GM21390 (cell line): ENCODE data around the gene NAT14.
"Not testable (repeated sequence)": the region's sequence is repeated elsewhere in the genome, so short reads cannot be mapped to it uniquely, and the experiment has no call there.

ENCODE experiments used
- ATAC-seq: cut with Tn5 transposase; IDR thresholded peaks from one replicate; pipeline ENCODE4 v1.9.1; 2021; ENCODE audit not compliant: unreplicated experiment

NAT14 gene

GRCh38 chr19:55485439-55486011 lies 537 bp downstream of the NAT14 start:
- ATAC-seq, result no peak

- ATAC-seq, result no peak
Measured at GRCh38 chr19:55486043-55486970, 1.3 kb downstream of the NAT14 start.

GRCh38 chr19:55486971-55487923 lies 2.3 kb downstream of the NAT14 start:
- no peak for ATAC-seq

GRCh38 chr19:55487924-55488687 lies 3.1 kb downstream of the NAT14 start, which contains the start of gene SSC5D:
Gene SSC5D, plus strand, starts transcription at chr19:55488436. Its CDS starts 154 bp downstream, at chr19:55488590.
- no peak for ATAC-seq

- no peak for ATAC-seq
Measured at GRCh38 chr19:55488986-55489710, 4.2 kb downstream of the NAT14 start.

- ATAC-seq, result no peak
Measured at GRCh38 chr19:55489711-55490477, 4.9 kb downstream of the NAT14 start.

GRCh38 chr19:55490478-55491432 lies 5.8 kb downstream of the NAT14 start:
- ATAC-seq, result no peak

GRCh38 chr19:55491546-55492360 lies 6.8 kb downstream of the NAT14 start:
- ATAC-seq, result no peak

- no peak for ATAC-seq
Measured at GRCh38 chr19:55492362-55492944, 7.5 kb downstream of the NAT14 start.

- ATAC-seq, result no peak
Measured at GRCh38 chr19:55493052-55493644, 8.2 kb downstream of the NAT14 start.

- no peak for ATAC-seq
Measured at GRCh38 chr19:55493645-55494171, 8.7 kb downstream of the NAT14 start.

GRCh38 chr19:55494172-55494761 lies 9.3 kb downstream of the NAT14 start:
- no peak for ATAC-seq

GRCh38 chr19:55495646-55496349 lies 10.8 kb downstream of the NAT14 start:
- no peak for ATAC-seq

GRCh38 chr19:55496820-55497219 lies 11.8 kb downstream of the NAT14 start:
- not testable (repeated sequence) for ATAC-seq

- no peak for ATAC-seq
Measured at GRCh38 chr19:55497763-55498162, 12.8 kb downstream of the NAT14 start.
